Activated CD4-positive, alpha-beta T cell treated with anti-CD3 and anti-CD28 coated beads for 1 hour (primary cell): Measurements from ENCODE around the gene CX3CR1.

Experiments
- DNase-seq: peaks from one replicate; pipeline ENCODE4 v3.0.0-alpha.2; 2020

Gene CX3CR1

DNA sequence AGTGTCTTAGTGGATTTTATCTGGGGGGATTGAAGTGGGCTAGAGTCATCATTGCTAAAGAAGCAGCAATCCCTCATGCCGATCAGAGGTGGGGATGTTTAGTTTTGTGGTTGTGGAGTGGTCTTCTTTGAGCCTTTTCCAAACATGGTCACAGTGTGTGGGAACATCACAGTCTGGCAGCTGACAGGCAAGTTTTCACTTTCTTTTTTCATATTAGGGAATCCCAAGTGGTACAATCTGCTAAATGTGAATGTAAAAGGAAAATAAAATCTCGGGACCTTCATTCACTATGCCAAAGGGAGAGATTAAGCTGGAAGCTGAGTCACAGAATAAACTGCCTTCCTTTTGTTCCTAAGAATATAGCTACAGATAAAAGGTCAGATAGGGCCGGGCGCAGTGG, 10.4 kb upstream of the CX3CR1 start:
- no peak for DNase-seq

DNA sequence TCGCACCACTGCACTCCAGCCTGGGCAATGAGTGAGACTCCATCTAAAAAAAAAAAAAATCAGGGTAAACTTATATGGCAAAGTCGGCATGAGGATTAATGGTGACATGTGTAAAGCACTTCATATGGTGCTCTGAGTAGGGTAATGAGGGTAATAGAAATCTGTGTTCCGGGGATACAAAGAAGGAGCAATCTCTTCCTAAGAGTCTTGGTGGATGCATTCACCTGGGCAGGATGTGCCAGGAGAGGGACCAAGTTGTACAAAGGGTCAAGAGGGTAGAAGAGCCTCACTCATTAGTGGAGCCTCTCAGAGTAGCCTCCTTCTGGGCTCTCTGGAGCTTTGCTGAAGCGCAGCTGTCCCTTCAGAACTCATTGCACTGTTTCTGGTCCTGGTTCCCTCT, 9.3 kb upstream of the CX3CR1 start:
- no peak for DNase-seq

DNA sequence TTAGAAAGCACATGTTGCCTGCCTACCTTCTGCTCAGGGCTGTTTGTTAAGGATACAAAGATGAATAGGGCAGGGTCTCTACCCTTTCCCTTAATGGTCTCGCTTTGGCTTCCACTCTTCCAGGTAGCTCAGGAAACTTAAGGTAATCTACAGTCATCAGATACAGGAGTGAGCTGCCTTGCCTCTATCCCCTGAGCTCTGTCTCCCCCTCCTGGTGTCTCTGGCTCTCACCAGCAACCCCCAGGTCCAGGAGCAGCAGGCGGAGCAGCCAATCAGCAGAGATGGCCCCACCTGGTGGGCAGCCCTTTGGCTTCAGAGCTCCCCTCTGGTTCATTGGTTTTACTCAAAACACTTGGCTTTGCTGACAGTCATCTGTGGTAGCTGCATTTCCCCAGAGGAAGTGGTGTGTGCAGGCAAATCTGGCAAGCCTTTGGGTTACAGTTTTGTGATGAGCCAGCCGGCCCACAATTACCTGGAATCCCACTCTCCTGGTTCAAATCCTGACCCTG, 8.5 kb upstream of the CX3CR1 start:
- DNase-seq: peak; percentile 67

DNA sequence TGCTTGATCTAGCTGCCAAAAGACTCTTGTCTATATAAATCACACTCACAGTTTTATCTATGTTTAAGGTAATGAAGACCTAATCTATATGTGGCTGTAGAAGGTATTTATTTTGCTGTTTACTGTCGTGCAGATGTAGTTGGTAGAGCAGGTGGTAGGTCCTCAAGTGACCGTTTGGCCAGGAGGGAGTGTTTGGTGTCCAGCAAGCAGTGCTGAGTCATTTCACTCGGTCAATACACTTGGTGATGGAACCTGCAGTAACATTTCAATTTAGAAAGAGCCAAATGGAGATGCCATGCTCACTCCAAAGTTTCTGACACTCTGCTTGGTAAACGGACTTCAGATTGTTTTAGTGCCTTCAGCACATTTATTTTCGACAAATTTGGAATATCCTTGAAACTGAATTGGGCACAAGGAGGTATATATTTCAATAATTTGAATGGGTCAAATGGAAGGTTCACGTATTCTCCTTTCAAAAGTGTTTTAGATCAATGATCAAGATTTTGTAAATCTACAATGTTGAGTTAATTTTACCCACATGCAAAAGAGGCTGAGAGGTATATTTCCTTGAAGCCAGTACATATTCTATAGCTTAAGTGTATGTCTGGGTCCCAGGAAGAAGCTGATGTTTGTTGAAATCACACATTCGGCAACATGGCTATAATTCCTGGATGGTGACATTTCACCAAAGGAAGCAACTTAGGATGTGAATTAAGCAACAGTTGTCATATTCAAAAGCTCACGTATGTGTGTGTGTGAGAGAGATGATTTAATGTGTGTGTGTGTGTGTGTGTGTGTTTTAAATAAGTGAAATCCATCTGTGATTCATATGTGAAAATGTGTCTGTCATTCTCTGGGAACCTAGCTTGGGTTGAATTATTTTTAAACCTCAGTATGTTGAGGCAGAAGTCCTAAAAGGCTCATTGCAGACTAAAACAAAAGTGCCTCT, 7.7 kb upstream of the CX3CR1 start:
- DNase-seq: no peak

DNA sequence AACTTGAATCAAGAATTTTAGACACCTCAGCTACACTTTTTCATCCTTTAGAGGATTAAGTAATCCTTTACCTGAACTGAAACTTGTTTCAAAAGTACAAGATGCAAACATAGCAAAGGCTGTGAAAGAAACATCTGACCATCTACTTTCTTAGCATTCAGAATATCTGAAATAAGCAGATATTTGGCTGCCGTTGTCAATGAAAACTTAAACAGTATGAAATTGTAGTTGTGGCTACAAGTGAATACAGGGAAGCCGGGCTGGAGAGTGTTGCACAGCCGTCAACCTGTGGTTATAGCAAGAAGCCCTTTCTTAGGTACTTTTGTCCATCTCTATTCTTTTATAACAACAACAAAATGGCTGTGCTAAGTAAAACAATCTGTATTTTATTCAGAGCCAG, 6.9 kb upstream of the CX3CR1 start:
- no peak for DNase-seq

DNA sequence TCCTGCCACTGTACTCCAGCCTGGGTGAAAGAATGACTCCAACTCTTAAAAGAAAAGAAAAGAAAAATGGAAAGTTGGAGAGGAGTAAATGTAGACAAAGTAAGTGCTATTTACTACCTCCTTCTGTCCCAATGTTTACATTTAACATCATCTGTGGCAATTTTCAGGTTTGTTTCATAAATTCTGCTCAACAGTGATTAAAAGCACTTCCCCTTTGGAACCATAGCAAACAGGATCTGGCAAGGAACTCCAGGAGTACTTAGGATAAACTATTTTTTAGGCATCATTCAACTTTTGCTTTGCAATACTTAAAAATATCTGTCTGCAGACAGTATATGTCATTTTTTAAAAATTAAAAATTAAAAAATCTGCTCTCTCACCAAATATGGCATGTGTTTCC, 5.5 kb upstream of the CX3CR1 start:
- DNase-seq: no peak

DNA sequence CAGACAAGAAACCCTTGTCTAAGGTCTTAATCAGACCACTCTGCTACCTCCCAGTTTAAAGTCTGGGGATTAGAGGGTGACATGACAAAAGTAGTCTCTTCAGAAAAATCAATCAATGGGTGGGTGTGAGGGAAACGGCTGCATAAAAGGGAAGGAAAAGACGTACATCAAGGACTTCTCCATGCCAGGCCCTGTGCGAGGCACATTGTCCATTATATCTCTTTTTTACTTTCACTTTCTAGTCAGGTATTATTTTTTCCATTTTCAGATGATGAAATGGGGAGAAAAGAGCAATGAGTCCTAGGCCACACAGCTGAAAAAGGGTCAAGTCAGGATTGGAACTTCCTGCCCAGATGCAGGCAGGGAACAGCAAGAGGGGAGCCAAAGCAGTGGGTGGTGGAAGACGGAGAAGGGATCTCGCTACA, 4.6 kb upstream of the CX3CR1 start:
- no peak for DNase-seq

DNA sequence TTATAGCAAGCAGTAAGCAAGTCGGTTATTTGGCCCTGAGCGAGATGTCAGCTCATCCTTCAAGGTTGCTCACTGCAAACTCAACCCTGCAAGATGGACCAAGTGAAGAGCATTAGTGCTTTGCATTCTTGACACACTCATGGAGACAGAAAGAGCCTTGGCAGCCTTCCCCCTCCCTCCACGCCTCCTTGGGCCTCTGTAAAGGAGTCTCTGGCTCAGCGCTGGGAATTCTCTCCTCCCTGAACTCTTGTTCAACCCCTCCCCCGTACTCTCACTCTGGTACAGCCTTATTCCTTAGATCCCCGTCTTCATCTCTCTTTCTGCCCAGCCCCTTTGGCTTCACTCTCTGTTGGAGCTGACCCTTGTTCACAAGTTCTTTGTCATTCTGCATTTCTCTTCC, 2.2 kb upstream of the CX3CR1 start:
- no peak for DNase-seq

DNA sequence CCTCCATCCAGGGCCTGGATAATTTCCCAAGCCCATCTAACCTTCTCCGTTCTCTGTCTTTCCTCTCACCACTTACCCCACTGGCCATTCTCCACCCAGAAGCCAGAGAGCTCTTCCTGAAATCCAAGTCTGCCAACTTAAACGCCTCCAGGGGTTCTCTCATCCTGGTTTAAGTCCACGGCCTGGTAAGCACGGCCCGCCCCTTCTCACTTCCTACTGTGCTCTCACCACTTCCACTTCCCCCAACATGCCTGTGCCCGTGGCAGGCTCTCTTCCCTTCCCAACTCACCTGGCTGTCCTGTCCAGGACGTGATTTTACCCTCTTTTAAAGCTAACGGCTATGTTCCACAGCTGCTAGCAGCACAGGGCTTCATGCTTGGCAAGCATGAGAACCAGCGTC, 1.7 kb upstream of the CX3CR1 start:
- DNase-seq: no peak

DNA sequence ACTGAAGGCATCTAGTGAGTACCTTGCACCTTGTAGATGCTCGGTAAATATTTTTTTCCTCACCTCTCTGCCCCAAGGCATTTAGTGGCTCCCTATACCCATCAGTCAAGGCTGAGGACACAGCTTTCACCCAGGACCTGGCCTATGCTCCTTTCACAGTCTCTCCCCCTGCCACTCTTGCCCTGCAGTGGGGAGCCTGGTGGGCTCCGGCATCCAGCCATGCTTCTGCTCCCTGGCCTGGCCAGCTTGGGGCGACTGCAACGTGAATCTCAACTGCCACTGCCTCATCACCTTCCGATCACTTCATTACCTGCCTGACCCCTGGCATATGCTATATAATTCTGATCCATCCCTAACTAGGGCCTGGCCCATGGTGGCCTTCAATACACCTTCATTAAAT, 735 bp upstream of the CX3CR1 start:
- no peak for DNase-seq

DNA sequence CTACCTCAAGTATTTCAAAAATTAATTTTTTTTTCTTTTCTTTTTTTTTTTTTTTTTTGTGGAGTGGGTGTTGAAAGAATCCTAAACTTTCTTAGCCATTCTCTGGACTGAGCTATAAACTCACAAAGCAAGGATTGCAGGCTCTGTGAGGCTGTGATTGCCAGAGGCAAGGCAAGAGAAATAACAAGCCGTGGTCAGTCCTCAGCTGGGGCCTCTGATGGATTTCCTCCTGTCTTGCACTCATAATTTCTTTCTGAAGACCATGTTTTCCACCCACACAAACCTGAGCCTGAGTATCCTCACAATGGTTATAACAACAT, 1.3 kb downstream of the CX3CR1 start:
- DNase-seq: no peak

DNA sequence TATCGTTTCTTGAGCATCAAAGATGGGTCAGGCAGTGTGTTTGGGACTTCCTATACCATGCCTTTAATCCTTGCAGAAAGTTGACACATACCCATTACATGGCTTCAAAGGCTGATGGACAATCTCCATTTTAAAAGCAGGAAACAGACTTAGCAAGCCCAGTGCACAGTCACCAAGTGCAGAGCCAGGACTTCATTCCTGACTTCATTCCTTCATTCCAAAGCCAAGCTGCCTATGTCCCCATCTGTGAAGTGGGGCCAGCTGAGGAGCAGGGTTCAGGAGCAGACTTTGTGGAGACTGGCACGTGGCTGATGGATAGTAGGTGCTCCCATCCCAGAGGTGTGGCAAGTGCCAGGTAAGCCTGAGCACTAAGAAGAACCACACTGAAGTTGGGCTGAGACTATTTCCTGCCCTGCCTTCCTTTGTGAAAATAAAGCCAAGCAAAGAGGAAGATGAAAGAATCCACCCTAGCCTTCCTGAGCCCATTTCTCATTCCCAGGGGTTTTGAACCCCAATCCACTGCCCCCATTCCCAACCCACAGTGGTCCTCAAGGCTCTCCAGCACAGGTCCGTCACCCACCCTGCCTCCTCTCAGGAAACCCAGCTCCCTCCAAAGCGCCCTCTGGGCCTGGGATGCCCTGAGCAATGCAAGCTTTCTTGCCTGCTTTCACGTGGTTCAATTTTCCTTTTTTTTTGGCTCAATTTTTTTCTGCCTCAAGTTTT, 1.8 kb downstream of the CX3CR1 start:
- DNase-seq: no peak

DNA sequence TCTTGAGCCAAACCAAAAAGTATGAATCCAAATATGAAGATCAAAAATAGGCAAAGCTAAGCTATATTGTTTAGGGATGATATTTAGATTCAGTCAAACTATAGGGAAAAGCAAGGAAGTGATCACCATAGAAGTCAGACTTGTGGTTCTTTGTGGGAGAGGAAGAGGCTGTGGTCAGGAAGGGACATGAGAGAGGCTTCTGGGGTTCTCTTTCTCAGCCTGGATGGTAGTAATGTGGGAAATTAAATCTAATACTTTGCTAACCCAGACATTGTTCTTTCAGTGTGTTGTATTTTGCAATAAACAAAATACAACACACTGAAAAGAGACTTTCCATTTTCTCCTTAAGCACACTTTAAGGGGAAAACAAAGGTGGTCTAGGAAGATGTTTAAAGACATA, 3.1 kb downstream of the CX3CR1 start:
- DNase-seq: no peak

DNA sequence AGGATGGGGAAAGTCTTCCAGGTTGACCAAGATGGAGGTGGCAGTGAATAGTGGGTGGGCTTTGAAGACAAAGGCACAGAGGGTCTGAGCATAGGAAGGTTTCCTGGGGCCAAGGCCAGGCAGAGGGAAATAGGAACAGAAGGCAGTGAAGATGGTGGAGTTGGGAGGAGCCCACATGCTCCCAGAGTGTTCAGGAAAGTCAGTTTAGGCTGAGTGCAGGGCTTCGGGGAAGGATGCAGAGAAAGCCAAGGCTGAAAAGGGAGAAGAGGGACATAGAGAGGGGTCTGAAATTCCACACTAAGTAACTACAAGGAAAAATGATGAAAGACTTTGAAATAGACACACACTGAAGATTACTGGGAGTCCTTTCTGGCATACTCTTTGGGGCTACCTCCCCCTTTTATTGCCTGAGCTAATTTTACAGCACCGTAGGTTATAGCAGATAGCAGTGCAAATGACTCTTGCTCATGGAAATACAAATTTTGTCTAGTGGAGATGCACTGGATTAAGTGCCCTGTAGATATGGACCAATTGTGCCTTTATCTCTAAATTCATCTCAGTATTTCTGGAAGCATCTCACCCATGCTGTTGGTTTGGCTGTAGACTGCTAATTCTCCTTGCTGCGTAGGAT, 3.8 kb downstream of the CX3CR1 start:
- no peak for DNase-seq

DNA sequence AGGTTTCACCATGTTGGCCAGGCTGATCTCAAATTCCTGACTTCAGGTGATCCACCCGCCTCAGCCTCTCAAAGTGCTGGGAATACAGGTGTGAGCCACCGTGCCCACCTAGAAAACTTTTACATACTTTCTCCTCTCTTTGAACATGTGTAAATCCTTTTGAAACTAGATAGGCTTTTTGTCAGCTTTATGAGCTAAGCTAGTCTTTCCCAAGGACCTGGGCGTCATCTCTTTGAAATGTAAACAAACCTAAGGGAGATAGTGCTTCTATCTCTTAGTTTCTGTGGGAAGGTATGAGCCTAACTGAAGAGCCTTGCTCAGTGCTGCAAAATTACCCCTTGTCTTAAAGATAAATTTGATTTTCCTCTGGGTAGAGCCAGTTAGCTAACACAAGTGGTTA, 4.8 kb downstream of the CX3CR1 start:
- no peak for DNase-seq

DNA sequence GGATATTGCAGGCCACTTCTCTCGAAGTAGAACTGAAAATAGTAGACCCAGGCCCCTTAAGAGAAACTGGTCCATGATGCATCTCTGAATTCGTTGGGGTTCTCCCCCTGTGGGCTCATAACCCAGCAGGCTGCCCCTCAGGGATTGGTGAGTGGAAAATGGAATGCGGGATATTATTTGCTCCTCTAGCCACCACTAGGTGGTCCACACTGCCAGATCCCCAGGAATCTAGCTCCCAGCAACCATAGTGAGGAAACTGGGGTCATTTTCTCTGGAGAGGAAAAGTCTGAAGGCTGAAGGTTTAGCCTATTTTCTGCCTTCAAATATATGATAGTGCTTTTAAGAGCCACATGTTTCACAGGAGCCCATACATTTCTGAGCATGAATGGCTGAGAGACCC, 6.7 kb downstream of the CX3CR1 start:
- no peak for DNase-seq

DNA sequence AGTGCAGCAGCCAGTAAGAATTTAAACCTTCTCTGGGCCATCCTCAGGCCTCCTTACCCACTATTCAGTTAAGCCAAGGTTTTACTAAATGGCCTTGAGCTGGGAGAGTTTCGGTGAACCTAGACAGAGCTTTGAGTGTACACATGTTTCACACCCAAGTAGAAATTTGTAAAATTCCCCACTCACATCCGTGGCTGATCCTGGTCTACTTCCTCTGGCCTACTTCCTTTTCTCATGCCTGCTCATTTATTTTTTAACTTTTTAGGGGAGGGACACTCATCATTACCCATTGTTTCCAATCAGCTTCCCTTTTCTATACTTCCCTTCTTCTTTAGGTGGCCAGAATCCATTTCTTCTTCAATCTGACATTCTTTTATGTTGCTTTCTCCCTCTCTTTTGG, 7.6 kb downstream of the CX3CR1 start:
- DNase-seq: no peak

DNA sequence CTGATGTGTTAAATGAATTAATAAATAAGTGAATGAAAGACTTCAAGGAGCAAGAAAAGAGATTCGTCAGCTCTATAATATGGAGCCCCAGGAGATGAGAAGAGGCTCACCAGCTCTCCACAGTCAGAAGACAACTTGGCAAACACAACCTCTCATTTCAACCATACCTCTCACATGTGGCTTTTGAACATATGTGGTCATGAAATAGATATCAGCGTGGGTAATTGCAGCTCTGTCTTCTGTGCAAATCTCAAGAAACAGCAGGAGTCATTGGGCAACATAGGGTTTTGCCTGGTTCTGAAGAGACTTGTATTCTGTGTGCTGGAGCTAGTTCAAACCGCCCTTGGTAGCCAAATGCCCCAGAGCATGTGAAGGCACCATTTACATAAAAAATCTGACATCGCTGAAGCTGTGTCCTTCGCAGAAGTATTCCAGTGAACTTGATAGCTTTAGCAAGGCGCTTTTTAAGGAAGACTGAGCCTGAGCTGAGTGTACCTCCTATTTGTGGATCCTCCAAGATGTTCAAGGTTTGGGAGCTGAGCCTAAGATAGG, 8.4 kb downstream of the CX3CR1 start:
- no peak for DNase-seq

DNA sequence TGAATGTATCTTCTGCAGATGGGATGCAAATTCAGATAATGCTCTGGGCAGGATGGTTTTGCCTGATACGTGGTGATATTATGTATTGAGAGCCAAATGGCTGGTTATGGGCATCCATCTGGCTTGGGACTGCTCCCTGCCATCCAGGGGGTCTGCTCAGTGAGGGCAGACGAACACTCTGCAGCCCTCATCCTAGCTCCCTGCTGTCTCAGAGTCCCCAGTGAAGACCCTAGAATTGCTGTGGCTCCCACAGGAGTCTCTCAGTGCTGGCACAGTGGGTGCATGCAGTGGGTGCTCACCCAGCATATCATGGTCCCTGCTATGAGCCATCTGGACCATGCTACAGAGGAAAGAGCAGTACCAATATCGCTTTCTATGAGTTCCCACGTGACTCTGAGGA, 10.3 kb downstream of the CX3CR1 start:
- no peak for DNase-seq

DNA sequence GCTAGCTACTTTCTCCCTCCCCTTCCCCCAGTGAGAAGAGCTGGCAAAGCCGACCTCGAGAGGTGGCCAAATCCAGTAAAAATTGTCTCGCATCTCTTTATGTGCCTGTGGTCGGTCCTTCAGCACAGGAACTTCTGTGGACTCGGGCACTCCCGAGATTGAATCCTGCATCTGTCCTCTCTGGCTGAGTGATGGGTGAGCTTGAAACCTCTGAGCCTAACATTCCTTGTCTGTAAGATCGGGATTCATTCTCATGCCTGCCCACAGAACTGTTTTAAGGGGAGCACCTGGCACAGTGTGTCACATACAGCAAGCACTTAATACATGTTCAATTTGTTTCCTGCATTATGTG, 11.3 kb downstream of the CX3CR1 start:
- DNase-seq: no peak

DNA sequence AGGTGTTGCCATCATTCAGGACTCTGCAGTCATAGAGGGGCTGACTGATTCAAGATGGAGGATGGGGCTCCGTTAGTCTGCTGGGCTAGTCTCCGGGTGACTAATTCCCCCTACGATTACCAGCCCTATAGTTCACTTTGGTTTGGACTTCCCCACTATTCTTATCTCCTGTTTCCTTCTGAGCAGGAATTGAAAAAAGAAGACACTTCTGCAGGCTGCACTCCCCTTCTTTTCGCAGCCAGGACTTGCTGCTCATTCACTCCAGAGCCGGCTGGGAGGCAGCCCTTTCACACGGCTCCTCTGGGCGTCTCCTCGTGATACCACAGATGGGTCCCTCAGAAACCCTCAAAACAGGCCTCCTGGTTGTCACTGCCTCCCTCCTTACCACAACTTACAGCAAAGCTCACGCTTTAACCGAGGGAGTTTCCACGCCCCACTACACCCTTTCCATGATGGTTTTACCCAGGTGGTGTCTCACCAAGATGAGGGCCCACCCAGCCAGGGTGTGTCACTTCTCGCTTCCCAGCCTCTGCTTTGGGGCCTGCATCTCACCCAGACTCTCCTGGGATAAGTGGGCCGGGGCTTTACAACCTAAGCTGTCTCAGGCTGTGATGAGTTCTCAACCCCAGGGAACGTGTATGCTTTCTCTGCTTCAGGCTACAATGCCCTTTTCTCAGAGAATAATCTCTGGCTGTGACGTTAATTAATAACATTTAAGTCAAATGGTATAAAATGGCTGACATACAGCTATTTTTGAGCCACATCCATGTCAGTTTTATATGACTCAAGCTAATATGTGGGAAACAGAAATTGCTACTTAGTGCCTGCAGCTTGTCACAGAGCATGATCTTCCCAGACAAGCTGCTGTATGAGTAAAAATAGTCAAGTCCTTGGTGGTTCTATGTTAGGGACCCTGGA, 11.9 kb downstream of the CX3CR1 start:
- DNase-seq: peak; percentile 42

DNA sequence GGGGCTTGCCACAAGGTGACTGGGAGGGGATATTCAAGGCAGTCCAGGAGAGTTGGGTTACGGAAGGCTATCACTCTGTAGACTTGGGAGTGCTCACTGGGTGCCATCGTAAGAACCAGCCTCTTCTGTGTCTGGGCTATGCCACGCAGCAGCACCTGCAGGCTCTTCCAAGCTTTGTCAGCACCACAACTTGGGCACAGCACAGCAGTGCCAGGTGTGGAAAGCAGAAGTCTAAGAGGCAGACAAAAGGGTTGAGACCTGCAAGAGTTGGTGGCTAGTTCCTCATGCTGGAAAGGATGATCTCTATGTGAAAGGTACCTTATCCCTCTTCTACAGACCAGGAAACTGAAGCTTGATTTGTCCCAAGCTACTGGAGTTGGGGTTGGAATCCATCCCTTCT, 15.8 kb downstream of the CX3CR1 start:
- DNase-seq: no peak

DNA sequence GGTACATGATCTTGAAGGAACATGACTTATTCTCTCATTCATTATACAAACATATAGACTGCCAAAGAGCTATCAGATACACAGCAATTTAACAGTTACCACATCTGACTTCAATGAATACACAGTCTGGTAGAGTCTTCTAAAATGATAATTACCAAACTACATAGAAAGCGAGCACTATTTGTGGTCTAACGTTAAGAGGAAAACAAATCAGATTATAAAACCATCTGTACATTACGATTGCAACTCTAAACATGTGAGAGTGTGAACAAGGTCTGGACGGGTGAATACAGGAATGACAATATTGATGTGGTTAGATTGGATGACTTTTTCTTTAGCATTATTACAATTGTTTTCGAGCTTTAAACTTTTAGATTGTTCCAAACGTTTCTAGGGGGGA, 16.3 kb downstream of the CX3CR1 start:
- no peak for DNase-seq
